HG03571 (cell line): Measurements from ENCODE around the gene HOXB5.

Experiments
- ATAC-seq: cut with Tn5 transposase; IDR thresholded peaks from one replicate; pipeline ENCODE4 v1.9.1; 2021; ENCODE audit not compliant: unreplicated experiment

The HOXB5 gene

DNA sequence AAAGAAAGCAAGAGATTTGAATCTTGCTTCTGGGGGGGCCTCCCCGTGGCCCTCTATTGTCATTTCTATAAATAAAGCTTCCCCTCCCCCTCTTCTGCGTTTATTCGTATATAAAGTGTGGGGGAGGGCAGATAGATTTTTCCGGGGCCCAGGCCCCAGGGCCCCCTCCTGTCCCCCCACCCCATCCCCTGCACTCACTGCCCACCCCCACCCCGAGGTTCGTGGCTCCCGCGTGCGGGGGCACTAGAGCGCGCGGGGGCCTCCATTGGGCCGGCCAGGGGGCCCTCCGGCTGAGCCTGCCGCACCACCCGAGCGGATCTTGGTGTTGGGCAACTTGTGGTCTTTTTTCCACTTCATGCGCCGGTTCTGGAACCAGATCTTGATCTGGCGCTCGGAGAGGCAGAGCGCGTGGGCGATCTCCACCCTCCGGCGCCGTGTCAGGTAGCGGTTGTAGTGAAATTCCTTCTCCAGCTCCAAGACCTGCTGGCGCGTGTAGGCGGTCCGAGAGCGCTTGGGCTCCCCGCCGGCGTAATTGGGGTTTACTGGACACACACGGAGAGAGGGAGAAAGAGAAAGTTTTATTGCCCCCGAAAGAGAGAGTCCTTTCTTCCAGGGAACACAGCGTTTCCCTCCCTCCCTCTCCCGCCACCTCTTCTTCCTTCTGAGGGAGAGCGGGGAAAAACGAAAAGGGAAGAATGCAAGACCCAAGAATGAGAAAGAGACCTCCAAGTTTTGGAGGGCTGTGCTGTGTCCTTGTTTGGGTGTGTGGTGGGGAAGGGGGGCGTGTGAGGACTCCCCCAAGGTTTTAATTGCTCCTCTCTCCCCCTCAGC lies 16.9 kb downstream of the HOXB5 start:
- no peak for ATAC-seq

DNA sequence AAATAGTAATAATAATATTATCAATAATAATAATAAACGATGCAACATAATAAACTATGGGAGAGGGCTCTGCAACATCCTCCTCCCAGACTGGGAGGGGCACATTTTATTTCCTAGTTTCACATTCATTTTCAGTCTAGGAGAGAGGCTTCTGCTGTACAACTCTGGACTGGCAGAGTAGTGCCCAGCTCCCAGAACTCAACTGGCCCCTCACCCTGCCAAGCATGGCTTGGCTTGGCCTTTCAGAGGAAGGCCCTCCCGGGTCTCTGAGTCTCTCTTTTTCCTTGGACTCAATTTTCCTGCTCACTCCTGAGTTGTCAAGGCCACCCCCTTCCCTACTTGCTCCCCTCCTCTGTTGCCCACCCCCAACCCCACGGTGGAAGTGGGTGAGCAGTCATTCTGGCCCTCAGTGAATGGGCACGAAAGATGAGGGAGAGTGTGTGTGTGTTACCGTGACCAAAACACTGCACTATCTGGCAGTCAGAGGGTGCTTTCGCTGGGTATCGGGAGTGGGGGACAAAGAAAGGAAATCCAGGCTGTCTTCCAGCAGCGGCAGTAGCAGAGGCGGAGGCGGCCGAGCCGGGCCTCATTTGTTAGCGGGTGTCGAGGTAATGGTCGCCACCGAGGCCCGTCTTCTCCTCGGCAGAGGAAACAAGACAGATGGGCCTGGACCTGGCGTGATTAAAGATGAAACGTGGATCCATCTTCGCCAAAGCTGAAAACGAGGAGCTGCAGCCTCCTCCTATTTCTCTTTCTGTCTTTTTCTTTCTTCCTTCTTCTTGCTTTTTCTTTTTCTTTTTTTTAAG lies 17.7 kb downstream of the HOXB5 start:
- no peak for ATAC-seq

DNA sequence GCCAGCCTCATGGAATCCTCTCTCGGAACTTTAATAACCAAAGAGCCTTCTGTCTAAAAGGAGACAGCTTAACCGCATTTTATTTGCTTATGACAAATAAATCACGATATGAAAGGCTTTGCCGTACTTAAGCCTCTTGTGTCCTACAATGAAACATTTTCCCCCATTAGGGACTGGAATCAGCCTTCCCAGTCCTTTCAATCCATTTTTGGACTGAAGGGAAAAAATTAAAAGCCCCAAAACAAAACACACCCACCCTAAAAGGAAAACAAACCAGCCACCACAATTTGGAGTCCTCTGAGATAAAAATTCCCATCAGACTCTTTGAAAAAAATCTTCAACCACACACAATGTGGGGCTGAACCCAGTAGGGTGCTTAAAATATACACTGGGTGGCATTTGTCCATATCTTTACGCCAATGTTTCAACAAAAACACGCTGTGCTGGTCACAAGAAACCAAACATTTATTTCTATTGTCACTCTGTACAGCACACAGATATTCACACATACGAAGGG lies 18.5 kb downstream of the HOXB5 start:
- ATAC-seq, result no peak

DNA sequence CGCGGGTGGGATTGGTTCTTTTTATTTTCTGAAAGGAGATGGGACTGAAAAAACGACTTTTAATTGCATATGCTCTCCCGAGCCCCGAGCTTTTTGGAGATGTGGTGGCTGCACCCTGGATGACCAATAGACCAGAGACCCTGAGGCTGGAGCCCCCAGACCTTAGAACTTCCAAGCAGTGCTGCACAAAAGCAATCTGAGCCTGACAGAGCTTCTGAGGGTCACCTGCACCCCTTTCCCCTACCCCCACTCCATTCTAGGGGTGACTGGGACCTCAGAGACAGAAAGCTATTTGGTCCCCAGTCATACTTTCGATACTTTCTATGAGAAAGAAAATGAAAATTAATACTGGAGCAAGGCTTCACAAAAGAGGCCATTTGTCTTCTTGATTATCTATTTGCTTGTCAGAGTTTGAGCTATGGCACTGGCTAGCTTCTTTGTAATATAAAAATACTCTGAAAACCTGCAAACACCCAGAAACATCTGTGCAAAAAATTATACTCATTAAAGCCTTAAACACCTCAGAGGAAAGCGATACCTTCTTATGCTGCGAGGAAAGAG lies 19.0 kb downstream of the HOXB5 start:
- no peak for ATAC-seq

DNA sequence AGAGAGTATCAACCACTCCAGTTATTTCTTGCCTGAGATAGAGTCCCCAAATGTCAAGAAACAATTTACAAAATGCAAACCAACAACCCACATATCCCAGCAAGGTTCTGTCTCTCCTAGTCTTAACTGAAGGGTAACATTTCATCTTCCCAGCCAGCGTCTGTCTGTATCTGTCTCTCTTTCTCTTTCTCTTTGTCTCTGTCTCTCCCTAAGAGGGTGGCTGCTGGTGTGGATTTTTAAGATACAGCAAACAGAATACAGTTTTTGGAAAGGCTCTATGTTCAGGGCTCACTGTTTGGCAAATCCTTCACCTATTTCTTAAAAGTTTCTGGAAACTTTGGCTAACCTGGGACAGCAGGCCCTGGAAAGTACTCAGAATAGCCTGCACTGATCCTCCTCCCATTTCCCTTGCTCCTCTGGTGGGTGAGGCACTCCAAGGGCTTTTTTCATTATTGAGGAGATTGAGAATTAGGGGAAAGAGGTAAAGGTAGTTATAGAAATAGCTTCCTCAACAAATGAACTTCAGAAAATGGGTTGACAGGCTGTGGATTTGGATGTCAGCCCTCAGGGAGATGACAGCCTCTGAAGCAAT lies 21.7 kb downstream of the HOXB5 start:
- no peak for ATAC-seq

DNA sequence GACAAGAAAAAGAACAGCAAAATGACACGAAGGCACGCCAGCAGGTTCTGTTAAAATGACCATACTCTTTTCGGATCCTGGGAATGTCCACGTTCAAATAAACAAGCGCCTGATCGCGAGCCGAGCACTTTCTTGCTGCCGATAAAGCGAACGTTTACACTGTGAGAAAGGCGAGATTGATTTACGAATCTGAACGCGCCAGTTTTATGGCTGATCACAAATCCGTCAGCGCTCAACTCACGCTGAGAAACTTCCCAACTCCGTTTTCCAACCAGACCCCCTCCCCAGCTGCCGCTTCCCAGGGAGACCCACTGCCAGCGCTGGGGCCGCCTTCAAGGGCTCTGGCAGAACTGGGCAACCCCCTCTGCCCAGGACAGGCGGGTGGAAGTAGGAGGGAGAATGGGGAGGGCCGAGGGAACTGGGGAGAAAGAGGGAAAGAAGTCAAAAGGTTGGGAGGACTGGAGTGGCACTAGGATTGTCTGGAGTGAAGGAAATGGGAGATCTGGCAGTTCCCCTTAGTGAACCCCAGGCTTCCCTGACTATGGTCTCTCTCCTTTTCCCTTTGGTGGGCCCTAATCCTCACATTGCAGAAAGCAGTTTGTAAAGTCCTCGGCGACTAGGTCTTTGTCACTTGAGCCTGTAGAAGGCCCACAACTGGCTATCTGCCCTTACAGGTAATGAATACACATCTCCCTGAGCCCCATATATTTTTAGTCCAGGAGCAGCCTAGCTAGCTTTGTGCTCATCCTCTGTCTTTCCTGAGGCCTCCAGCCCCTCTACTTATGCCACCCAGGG lies 22.4 kb downstream of the HOXB5 start:
- no peak for ATAC-seq

DNA sequence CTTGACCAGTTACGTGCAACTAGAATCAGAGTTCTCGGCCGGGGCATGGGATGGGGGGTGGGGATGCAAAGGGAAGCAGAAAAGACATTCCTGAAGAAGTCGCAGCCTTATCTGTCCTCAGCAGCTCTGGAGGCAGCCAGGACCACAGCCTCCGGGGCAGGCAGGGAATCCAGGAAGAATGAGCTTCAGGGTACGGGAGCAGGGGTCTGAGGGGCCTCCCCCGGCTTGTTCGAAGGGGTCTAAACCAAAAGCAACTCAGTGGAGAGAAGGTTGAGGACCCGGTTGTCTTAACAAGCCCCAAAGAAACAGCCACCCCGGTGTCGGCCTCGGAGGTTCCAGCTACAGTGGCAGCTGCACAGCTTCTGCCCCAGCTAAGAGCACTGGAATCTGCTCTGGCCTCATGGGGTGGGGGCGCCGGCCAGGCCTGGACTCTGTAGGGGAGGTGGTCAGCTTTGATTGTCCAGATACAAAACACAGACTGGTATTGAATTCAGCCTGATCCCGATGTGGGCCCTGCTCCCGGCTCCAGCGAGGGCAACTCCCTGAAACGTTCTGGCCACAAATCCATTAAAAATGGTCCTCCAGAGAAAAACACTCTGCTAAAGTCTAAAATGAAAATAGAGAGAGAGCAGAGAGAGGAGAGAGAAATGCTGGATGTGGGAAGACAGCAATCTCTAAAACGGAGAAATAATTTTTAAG lies 23.1 kb downstream of the HOXB5 start:
- ATAC-seq, result no peak

DNA sequence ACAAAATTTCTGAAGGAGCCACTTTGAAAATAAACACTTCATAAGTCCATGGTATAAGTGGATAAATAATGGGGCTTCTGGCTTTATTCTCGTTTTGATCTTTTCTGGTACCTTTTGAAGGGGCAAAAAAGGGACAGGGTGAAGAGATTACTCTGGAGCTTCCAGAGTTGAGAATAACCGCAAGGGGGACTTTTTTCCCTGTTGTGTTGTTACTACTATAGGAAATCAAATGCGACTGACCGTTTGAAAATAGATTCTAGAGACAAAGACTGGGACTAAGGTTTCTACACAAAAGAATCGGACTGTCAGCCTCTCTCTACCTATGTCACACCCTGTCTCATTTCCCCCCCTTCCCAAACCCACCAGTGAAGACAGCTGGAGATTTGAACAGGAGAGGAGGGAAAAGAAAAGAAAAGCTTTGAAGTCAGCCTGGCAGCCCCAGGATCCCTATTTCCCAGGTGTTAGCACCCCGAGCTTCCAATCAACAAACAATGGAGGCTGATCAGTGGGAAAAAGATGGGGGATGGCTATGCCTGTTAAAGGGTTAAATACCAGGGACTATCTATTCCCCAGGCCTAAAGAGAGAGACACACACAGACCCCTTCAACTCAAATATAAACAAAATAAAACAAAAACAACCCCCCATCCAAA lies 23.8 kb downstream of the HOXB5 start:
- no peak for ATAC-seq

DNA sequence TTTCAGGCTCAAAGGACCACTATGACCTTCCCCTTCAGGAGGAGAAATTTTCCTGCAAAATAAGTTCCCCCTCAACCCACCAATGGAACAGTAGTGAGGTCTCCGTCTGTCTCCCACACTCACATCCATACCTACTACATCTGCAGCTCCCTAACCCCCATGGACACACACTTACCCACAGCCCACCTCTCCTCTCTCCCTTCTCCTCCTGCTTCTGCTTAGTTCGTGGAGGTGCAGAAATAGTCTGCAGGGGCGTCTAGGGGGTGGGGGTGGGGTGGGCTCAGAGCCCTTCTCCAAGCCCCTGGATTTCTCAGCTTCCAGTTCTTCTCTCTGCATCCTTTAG lies 24.4 kb downstream of the HOXB5 start:
- no peak for ATAC-seq

DNA sequence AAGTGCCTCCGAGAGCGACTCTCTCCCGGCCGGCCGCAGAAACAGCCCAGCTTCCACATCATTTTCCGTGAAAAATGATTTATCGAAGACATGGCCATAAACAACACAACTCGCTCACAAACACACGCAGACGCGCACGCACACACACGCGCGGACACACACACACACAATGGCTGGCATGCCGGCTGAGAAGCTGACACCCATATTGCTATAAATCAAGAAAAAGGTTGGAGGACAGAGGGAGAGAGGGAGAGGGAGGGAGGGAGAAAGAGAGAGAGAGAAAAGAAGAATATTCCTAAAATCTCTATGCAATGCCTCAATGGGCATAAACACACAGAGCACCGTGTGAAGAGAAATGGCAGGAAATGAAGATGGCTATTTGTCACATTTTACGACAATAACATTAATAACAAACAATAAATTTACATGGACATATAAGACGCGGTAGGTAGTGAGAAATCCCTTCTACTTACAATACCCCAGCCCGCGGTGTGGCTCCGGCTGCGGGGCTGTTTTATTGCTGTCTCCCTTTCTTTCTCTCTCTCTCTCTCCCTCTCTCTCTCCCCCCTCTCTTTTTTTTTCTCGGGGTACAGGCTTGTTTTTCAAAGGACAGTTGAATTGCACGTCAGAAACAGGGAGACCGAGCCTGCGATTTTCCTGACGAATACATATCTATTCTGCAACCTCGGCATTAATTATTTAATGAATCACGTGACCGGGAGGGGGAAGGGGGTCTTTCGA lies 24.9 kb downstream of the HOXB5 start:
- ATAC-seq, result no peak

DNA sequence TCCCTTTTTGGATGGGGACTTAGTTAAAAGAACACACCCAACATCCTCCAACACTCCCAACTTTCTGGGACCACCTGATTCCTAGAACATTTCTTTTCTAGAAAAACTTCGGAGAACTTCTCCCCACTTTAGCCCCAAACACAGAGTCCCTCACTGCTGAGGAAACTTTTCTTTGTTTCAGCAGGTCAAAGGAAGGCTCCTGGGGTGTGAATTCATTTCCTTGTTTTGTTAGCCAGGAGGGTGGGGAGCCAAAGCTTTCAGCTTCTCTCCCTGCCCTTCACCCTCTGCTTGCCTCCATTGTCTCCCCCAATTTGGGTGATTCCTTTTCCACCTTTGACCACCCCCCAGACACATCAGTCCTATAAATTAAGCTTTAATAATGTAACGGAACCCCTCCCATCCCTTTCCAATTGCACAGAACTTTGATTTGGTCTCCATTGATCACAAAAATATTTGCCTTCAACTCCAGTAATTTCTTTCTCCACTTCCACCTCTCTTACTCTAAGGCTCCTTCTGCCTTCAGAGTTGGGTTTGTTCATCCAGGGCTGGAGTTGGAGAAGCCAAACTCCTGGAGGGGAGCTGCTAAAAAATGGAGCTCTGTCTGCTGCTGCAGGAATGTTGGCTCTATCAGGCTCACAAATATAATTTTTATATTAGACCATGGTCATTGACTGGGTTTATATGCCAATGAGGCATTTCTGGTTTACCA lies 25.8 kb downstream of the HOXB5 start:
- ATAC-seq, result no peak

DNA sequence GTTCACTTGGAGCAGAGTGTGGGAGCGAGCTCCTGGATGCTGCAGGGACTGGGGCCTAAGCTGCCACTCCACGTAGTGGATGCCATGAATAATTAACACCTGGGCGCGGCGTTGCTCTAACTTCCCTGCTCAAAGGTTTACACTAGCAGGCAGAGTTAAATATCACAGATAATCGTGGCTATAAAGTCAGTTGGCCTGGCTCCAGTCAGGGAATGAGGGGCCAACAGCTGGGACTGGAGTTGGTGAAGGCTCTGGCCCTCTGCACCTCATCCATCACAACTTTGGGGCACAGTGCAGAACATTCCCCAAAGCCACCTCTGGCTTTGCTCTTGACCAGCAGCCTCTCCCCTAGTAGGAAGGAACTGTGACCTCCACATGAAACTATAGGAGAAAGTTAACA lies 26.4 kb downstream of the HOXB5 start:
- no peak for ATAC-seq

DNA sequence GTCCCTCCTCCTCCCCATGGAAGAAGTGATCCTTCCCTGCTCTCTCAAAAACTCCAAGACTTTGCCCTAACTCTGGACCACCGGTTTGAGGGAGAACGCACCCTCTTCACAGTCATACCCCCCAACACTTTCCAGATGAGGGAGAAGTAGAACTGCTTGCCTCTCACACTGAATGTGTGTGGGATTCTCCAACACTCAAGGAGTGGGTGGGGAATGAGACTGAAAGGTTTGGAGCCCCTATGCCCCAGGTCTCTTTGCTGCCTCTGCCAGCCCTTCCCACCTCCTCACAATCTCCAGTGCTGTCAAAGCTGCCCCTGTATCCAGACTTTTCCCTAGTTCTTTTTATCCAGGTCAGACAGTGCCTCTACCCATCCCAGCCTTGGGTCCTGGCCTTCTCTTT lies 26.9 kb downstream of the HOXB5 start:
- ATAC-seq, result no peak

DNA sequence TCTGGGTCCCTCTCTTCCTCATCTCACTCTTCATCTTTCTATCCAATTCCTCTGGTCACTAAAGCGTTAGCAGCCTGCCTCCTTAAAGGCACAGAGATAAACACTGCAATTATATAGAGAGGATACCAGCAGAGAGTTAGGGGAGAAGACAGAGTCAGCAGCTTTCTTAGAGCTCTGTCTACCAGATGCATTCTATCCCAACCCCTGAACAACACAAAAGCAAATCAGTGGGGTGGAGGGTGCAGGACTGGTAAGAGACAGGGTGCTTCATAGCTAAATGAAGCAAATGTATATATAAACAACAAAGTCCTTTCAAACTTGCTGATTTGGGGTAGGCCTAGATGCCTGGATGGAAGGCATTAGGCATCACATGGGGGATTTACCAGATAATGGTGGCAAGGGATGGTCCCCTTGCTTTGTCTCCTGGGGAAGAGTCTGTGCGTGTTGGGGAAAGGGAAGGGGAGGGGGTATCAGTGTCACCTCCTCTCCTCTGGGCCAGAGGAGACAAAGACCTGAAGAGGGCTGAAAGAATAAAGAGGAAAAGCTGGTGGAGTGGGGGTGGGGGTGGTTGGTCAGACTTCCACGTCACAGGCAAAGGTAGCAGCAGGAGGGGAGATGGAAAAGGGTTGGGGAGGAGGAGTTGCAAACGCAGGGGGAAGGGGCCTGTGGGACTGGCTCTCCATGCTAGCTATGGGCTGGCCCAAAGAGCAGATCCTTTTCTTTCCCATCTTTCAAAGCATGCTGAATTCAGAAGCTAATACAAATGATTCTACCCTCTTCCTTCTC lies 27.5 kb downstream of the HOXB5 start:
- ATAC-seq, result no peak

DNA sequence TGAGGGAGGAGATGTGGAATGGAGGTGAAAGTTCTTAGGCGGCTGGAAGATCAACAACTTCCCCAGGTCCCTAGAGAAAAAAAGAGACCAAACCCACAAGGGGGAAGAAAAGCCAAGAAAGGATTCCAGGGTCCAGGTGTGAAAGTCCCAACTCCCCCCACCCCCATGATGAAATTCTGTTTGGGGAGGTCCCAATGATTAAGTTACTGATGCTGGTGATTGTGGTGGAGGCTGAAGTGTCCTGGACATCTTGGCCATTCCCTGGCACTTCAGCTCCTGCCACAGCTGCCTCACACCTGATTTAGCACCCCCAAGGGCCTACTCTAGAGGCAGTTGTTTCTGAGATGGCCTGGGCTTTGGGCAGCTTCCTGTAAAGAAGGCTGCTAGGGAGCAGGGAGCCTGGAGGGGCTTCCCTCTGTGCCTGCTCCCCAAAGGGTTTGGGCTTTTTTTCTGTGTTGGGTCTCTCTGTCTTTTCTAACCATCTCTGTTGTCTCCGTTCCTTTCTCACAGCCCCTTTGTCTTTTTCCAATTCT lies 28.5 kb downstream of the HOXB5 start:
- no peak for ATAC-seq

DNA sequence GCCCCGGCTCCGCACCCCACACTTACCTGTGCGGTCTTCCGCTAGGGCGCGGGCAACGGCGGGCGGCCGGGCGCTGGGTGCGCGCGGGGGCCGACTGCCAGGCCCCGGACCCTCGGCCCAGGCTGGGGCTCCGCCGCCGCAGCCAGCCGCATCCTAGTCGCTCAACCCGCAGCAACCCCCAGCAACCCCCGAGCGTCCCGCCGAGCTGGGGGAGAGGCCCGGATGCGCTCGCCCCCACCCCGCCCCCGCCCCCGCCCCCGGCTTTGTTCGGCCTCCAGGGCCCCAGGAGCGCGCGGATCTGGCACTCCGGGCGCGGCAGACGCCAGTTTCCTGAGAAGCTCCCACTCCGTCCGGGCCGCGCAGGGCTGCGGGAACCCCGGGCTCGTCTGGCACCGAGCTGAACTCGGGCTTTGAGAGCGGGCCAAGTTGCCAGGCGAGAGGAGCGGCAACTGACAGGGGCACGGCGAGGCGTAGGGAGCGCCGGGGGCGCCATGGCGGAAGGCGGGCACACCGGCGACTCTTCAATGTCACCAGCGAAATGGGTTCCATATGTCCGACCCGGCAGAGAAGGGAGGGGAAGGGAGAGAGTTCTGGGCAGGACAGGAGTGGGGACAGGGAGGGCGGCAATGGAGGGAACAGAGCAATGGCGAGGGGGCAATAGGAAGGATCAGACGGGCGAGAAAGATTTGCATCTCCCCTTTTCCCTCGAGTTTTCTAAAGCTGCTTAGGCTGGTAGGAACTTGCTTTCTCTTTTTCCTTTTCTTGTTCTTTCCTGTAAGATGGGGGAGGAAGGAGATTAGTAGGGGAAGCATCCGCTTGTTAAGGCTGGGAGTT lies 29.2 kb downstream of the HOXB5 start:
- ATAC-seq, result no peak

DNA sequence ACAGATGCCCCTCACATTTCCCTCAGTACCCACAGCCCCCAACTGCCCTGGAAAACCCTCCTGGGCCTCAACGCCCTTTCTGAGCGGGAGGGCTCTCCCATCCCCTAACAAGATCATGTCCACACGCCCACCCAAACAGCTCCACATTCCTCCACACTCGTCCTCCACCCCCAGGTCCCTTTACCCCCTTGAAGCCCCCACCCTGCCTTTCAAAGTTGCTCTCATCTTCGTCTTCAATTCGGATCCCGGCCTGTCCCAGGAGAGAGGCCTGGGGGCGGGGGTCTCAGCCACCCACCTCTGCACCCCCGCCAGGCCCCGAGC lies 29.8 kb downstream of the HOXB5 start:
- no peak for ATAC-seq
